Ascending aorta (tissue), 2 donors: Measurements from ENCODE around the gene E4F1. TPM values are rescaled to one million over a fixed set of nuclear protein-coding genes. Genes with fewer than 3 reads are reported as not detected.
"Not testable (repeated sequence)": the region's sequence is repeated elsewhere in the genome, so short reads cannot be mapped to it uniquely, and the experiment has no call there.

ENCODE experiments used
- DNase-seq, 2 donors: peaks; one replicate each; pipeline ENCODE4 v3.0.0-alpha.2; 2019; ENCODE audit warnings: low spot score in 2 of 2
- H3K27ac ChIP-seq, 2 donors: fragments of 200-600 bp; sonication (generic); one replicate each; pipeline ENCODE4 v1.5.1; 2016 to 2017; ENCODE audit warnings: mild to moderate bottlenecking in 1 of 2
- H3K27me3 ChIP-seq: fragments of 200-600 bp; sonication (generic); one replicate; pipeline ENCODE4 v1.5.1; 2017
- H3K36me3 ChIP-seq, 2 donors: fragments of 200-600 bp; sonication (generic); one replicate each; pipeline ENCODE4 v1.5.1; 2016
- H3K4me1 ChIP-seq, 2 donors: fragments of 200-600 bp; sonication (generic); one replicate each; pipeline ENCODE4 v1.5.1; 2016 to 2017; ENCODE audit warnings: mild to moderate bottlenecking in 1 of 2
- H3K4me3 ChIP-seq, 2 donors: fragments of 200-600 bp; sonication (generic); one replicate each; pipeline ENCODE4 v1.5.1; 2016 to 2017; ENCODE audit warnings: mild to moderate bottlenecking in 1 of 2
- H3K9me3 ChIP-seq, 2 donors: fragments of 200-600 bp; sonication (generic); one replicate each; pipeline ENCODE4 v1.5.1; 2016
- intact Hi-C: fragments of 100-400 bp; cut with DNase I; formaldehyde crosslinking; loops from one replicate; pipeline ENCODE4 v1.15.1; 2023
- total RNA-seq: library from RNA; depleted of rRNA; stranded (reverse); fragments of >200 nt; gene quantifications from one replicate; pipeline ENCODE4 v1.1.0, GENCODE V29; 2016
- TF ChIP-seq, protein P1 (sequence below), 3 experiments: fragments of 200-600 bp in 2 of 3; fragments of 450-650 bp in 1 of 3; sonication (generic) in 2 of 3; IDR thresholded peaks; one replicate each; pipeline ENCODE4 v1.5.1; 2016 to 2019; ENCODE audit warnings: antibody characterized with exemption in 3 of 3, mild to moderate bottlenecking in 1 of 3, moderate library complexity in 1 of 3

The E4F1 gene
- total RNA-seq, 1 donor from 2014 or later, result 39.7 TPM

GRCh38 chr16:2252806-2253148 is 29.4 kb downstream of the E4F1 start:
- Histone ChIP-seq H3K36me3 (peaks cover 42 to 50% of the 10 kb centered on the region in 2 donors), H3K9me3 (no peaks in the 10 kb centered on the region), H3K4me1 (peaks cover 10 to 11% of the 10 kb centered on the region in 2 donors), H3K27me3 (no peaks in the 10 kb centered on the region), H3K27ac (no peak overlapping the region), H3K4me3 (no peak overlapping the region)
- no peak for DNase-seq
- TF ChIP-seq, protein P1, sequence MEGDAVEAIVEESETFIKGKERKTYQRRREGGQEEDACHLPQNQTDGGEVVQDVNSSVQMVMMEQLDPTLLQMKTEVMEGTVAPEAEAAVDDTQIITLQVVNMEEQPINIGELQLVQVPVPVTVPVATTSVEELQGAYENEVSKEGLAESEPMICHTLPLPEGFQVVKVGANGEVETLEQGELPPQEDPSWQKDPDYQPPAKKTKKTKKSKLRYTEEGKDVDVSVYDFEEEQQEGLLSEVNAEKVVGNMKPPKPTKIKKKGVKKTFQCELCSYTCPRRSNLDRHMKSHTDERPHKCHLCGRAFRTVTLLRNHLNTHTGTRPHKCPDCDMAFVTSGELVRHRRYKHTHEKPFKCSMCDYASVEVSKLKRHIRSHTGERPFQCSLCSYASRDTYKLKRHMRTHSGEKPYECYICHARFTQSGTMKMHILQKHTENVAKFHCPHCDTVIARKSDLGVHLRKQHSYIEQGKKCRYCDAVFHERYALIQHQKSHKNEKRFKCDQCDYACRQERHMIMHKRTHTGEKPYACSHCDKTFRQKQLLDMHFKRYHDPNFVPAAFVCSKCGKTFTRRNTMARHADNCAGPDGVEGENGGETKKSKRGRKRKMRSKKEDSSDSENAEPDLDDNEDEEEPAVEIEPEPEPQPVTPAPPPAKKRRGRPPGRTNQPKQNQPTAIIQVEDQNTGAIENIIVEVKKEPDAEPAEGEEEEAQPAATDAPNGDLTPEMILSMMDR (IDR thresholded peaks at IDR 0.05), result no peak
- intact Hi-C loops, result loop anchor here (5.0 to 10.0 kb wide), 2 partner anchors 40 to 228 kb away; partner anchors contain the start of genes BRICD5, NHERF2 and PGP

GRCh38 chr16:2253293-2253692 is 29.9 kb downstream of the E4F1 start:
- intact Hi-C loops, result loop anchor here (5.0 to 10.0 kb wide), 2 partner anchors 41 to 228 kb away; partner anchors contain the start of genes BRICD5, NHERF2 and PGP
- no peaks in the 10 kb centered on the region for H3K27me3 ChIP-seq
- H3K9me3 ChIP-seq, result no peaks in the 10 kb centered on the region

DNA sequence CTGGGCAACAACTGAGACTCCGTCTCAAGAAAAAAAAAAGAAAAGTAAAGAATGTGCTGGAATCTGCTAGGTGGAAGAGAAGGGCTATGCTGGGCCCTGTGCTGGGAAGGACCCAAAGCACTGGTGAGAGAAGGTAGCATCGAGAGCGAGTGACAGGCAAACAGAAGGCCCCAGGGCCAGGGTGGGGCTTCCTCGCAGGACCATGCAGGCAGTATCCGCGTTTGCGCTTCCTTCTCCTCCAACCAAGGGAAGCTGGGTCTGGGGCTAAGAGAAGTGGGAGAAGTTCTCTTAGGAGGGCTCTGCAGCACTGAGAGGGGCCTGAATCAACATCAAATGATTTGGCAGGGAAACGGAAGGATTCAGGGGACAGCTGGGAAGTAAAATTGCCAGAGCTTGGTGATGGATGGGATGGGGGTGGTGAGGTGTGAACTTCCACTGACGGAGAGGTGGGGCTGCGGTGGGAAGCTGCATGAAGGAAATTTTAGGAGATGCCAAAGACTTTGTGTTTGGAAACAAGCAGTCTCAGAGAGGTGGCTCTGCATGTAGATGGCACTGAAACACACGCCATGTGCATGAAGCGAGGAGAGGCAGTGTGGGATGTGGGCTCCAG is 33.2 kb downstream of the E4F1 start:
- intact Hi-C loops, result loop anchor here (10.0 kb wide), 1 partner anchor 232 kb away; the partner anchor contains the start of gene NHERF2
- Histone ChIP-seq H3K9me3 (no peaks in the 10 kb centered on the region), H3K27ac (no peak overlapping the region), H3K4me3 (no peak overlapping the region), H3K36me3 (peaks cover 75 to 87% of the 10 kb centered on the region in 2 donors), H3K27me3 (no peaks in the 10 kb centered on the region), H3K4me1 (peaks cover 5 to 6% of the 10 kb centered on the region in 2 donors)
- DNase-seq, result no peak
- TF ChIP-seq, protein P1 (IDR thresholded peaks at IDR 0.05), result no peak

More at GRCh38 chr16:2253293-2253692, 29.9 kb downstream of the E4F1 start:
- TF ChIP-seq, protein P1 (IDR thresholded peaks at IDR 0.05), result no peak
- Histone ChIP-seq H3K36me3 (peaks cover 48 to 55% of the 10 kb centered on the region in 2 donors), H3K4me3 (no peak overlapping the region), H3K4me1 (peaks cover 10 to 11% of the 10 kb centered on the region in 2 donors), H3K27ac (no peak overlapping the region)
- no peak for DNase-seq

DNA sequence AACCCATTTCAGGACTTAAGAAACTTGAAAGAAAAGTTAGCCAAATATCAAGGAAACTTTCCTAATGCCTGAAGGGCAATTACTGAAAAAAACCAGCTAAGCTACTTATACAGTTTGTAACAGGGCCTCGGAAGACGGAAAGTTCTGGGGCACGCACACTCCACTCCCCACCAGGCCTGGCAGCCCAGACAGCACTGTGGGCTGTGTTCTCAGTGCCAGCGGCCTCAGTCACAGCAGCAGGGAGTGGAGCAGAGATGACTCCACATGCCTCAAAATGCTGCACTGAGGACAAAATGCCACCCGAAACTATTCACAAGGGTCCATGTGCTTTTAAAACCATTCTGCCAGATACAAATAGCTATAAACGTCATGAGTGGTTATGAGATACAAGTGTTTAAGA is 34.3 kb downstream of the E4F1 start:
- Histone ChIP-seq H3K27me3 (no peaks in the 10 kb centered on the region), H3K4me3 (no peak overlapping the region), H3K4me1 (no peaks in the 10 kb centered on the region), H3K27ac (no peak overlapping the region), H3K36me3 (peaks cover 86 to 98% of the 10 kb centered on the region in 2 donors), H3K9me3 (no peaks in the 10 kb centered on the region)
- TF ChIP-seq, protein P1 (IDR thresholded peaks at IDR 0.05), result no peak
- no peak for DNase-seq
- intact Hi-C loops, result loop anchor here (10.0 kb wide), 1 partner anchor 233 kb away; the partner anchor contains the start of gene NHERF2

GRCh38 chr16:2258530-2258929 is 35.1 kb downstream of the E4F1 start:
- not testable (repeated sequence) for H3K27me3 ChIP-seq, H3K9me3 ChIP-seq, H3K27ac ChIP-seq, DNase-seq, H3K4me1 ChIP-seq, H3K4me3 ChIP-seq
- intact Hi-C loops, result loop anchor here (10.0 kb wide), 1 partner anchor 234 kb away; the partner anchor contains the start of gene NHERF2
- peaks cover 88 to 98% of the 10 kb centered on the region in 2 donors for H3K36me3 ChIP-seq

DNA sequence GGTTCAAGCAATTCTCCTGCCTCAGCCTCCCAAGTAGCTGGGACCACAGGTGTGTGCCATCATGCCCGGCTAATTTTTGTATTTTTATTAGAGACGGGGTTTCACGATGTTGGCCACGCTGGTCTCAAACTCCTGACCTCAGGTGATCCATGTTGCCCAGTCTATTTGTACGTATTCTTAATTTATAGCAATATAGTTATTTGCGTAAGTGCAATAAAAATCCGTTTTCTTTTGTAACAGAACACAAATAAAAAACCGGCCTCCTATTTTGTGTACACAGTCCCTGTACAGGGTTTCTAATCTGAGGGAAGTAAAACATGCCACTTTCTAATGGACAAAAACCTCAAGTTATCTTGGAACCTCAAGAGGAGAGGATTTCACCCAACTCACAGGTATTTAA is 36.9 kb downstream of the E4F1 start:
- intact Hi-C loops, result loop anchor here (10.0 kb wide), 1 partner anchor 165 kb away; the partner anchor contains the start of gene CCNF
- TF ChIP-seq, protein P1 (IDR thresholded peaks at IDR 0.05), result no peak
- Histone ChIP-seq H3K4me1 (no peaks in the 10 kb centered on the region), H3K36me3 (peaks cover 77 to 89% of the 10 kb centered on the region in 2 donors), H3K27ac (no peak overlapping the region), H3K27me3 (no peaks in the 10 kb centered on the region), H3K4me3 (no peak overlapping the region), H3K9me3 (no peaks in the 10 kb centered on the region)
- no peak for DNase-seq

DNA sequence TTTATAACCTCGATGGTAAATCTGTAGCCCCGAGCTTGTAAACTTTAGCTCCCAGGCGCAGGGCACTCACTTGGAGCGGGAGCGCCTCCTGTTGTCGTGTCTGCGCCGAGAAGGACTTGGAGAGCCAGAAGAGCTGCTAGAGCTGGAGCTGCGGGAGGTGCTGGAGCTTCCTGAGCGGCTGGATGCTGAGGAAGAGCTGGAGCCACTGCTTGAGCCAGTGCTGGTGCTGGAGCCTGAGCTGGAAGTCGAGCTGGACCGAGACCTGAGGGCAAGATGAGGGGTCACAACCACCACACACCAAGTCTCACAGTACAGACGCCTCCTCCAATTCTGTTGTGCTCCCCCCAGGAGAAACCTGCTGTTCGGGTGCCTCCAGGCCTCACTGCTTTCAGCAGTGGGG is 39.6 kb downstream of the E4F1 start:
- not testable (repeated sequence) for H3K9me3 ChIP-seq, H3K27ac ChIP-seq, H3K4me3 ChIP-seq, DNase-seq, H3K27me3 ChIP-seq, H3K4me1 ChIP-seq
- H3K36me3 ChIP-seq, result peaks cover 54 to 62% of the 10 kb centered on the region in 2 donors
- intact Hi-C loops, result loop anchor here (10.0 kb wide), 1 partner anchor 162 kb away; the partner anchor contains the start of gene CCNF

DNA sequence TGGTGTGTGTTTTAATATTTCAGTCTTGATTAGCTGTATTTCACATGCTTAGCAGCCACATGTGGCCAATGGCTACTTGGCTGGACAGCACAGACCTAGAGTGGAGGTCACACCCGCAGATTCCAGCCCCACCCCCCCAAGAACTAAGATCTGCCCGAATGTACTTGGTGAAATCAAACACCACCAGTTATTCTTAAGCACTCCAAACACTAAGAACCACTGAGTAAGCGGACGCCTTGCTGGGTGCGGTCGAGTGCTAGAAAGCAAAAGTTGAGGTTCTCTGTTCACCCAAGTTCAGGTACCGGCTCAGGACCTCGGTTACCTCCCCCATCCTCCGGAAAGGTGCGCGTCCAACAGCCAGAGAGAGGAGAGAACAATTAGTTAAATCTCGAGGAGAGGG is 43.5 kb downstream of the E4F1 start:
- peaks cover 10 to 21% of the 10 kb centered on the region in 2 donors for H3K4me1 ChIP-seq
- peak overlapping the region; percentile 63 to 92 for H3K4me3 ChIP-seq
- H3K36me3 ChIP-seq, result peaks cover 21 to 25% of the 10 kb centered on the region in 2 donors
- peak overlapping the region in 1 of 2 donors; percentile 98 for H3K27ac ChIP-seq
- not testable (repeated sequence) for H3K9me3 ChIP-seq, H3K27me3 ChIP-seq, DNase-seq
- intact Hi-C loops, result loop anchor here (5.0 to 10.0 kb wide), 5 partner anchors 45 to 755 kb away; partner anchors contain the start of genes ATP6V0C, CCNF, E4F1 and HCFC1R1

GRCh38 chr16:2267505-2267912 is 44.1 kb downstream of the E4F1 start:
- H3K27me3 ChIP-seq, H3K9me3 ChIP-seq: not testable (repeated sequence)
- H3K4me3 ChIP-seq, result peak overlapping the region; percentile 63 to 92
- peaks cover 10 to 21% of the 10 kb centered on the region in 2 donors for H3K4me1 ChIP-seq
- H3K36me3 ChIP-seq, result peaks cover 15 to 19% of the 10 kb centered on the region in 2 donors
- DNase-seq, result peak in 1 of 2 donors; percentile 26
- peak overlapping the region; percentile 95 to 98 for H3K27ac ChIP-seq
- intact Hi-C loops, result loop anchor here (5.0 to 10.0 kb wide), 5 partner anchors 45 to 755 kb away; partner anchors contain the start of genes ATP6V0C, CCNF, E4F1 and HCFC1R1
